Measurements from ENCODE around the gene SLC12A4.

The SLC12A4 gene

DNA sequence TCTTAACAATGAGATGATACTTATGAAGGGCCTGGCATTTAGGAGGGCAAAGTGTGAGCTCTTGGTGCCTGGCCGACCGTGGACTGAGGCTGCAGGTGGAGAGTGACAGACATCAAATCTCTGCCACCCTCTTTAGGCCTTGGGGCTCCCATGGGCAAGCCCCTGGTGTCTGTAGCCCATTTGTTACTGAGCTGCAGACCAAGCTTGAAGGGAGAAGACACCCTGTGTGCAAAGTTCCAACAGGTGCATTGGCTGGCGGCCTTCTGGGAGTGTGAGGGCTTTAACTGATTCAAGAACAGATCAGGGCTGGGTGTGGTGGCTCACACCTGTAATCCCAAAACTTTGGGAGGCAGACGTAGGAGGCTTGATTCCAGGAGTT is 36.0 kb downstream of the SLC12A4 start:
- H3K4me1 ChIP-seq (ENCODE audit: control insufficient read depth, insufficient read depth, low read length), result peaks cover 3% of the 10 kb centered on the region
- no peaks in the 10 kb centered on the region for H3K9me3 ChIP-seq (ENCODE audit: control insufficient read depth, insufficient read depth, low read length)
- no peak overlapping the region for H3K27ac ChIP-seq (ENCODE audit: low read length)
- H3K36me3 ChIP-seq (ENCODE audit: control insufficient read depth, insufficient read depth, low read length), result peaks cover 2% of the 10 kb centered on the region; the same call in 1 of the 2 replicates
- no peak for DNase-seq (ENCODE audit: low read depth, low spot score)
- no CpG with 5 or more reads among the region's 4 CpGs for WGBS (ENCODE audit: insufficient coverage, insufficient read length)
- H3K4me3 ChIP-seq (ENCODE audit: low read length), result no peak overlapping the region
- no peaks in the 10 kb centered on the region for H3K27me3 ChIP-seq (ENCODE audit: control insufficient read depth, insufficient read depth, low read length)

DNA sequence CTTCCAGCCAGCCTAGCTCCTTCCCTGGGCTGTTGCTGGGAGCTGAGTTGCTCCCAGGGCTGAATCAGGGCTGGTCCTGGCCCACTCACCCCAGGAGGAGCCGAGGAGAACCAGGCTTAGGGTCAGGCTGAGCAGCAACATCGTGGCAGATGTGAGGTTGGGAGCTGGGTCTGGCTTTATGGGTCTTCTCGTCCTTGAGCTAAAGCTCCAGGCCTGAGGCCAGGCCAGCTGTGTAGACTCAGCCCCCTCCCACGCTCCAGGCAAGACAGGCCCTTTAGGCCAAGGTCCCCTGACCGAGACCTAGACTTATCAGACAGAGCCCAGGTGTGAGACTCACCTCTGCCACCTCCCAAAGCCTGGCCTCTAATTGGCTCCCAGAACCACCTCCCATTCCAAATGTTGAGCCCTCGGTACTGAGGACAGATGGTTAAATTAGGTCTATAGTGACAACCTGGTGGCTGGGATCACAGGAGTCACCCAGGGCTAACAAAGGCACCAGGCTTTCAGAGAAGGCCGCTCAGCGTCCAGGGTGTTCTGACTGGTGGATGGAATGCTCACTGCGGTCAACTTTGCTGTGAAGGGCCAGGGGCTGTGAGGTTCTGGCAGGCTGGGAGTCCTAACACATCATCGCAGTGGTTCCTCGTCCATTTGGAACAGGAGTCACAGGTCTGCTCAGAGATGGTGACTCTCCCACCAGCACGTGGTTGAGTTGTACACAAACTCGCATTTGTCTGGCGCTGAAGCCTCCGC is 36.5 kb downstream of the SLC12A4 start, which contains the start of gene CTRL:
Gene CTRL (minus strand): TSS at position 151 of the 750 bp plus-strand sequence. CDS start 10 bp downstream, at position 141.
- WGBS (ENCODE audit: insufficient coverage, insufficient read length), result no CpG with 5 or more reads among the region's 15 CpGs
- Histone ChIP-seq H3K36me3 (ENCODE audit: control insufficient read depth, insufficient read depth, low read length) (peaks cover 4% of the 10 kb centered on the region; the same call in 1 of the 2 replicates), H3K27me3 (ENCODE audit: control insufficient read depth, insufficient read depth, low read length) (no peaks in the 10 kb centered on the region), H3K4me3 (ENCODE audit: low read length) (no peak within 1 kb of the TSS), H3K4me1 (ENCODE audit: control insufficient read depth, insufficient read depth, low read length) (peaks cover 3% of the 10 kb centered on the region), H3K27ac (ENCODE audit: low read length) (no peak within 1 kb of the TSS), H3K9me3 (ENCODE audit: control insufficient read depth, insufficient read depth, low read length) (no peaks in the 10 kb centered on the region)
- DNase-seq (ENCODE audit: low read depth, low spot score), result no peak

DNA sequence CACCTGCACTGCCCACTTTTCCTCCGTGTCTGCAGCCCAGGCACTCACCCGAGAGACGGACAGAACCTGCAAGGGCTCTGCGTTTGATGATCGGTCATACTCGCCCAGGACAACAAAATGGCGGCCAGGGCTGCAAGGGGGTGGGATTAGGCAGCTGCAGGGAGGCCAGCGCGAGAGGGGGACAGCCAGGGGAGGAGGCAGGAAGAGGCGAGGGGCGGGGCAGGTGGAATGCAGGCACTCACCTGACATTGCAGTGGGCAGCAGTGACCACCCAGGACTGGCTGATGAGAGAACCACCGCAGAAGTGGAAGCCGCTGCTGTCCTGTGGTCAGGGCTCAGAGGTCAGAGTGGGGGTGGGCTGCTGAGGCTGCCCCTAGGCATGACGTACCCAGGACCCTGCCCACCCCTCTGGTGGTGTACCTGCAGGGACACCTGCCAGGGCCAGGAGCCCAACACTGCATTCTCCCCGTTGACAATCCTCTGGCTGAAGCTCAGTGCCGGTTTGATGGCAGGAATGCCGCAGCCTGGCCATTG is 37.7 kb downstream of the SLC12A4 start:
- no peak for DNase-seq (ENCODE audit: low read depth, low spot score)
- no CpG with 5 or more reads among the region's 17 CpGs for WGBS (ENCODE audit: insufficient coverage, insufficient read length)

DNA sequence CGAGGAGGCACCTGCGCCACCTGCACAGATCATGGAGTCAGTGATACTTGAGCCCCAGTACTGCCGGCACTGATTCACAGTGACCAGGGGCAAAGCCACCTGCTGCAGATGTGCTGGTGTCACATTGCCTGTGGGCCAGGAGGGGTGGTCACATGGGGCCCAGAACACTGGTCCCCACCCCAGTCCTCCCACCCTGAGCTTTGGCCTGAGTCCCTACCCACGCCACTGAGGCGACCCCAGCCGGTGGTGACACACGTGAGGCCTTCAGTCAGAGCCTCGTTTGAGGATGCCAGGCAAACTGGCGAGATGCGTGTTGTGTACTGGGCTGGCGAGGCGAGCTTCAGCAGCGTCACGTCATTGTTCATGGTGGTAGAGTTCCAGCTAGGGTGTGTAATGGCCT is 38.2 kb downstream of the SLC12A4 start:
- WGBS (ENCODE audit: insufficient coverage, insufficient read length), result no CpG with 5 or more reads among the region's 14 CpGs
- H3K27ac ChIP-seq (ENCODE audit: low read length), result no peak overlapping the region
- H3K27me3 ChIP-seq (ENCODE audit: control insufficient read depth, insufficient read depth, low read length), result no peaks in the 10 kb centered on the region
- H3K4me1 ChIP-seq (ENCODE audit: control insufficient read depth, insufficient read depth, low read length), result peaks cover 3% of the 10 kb centered on the region
- H3K4me3 ChIP-seq (ENCODE audit: low read length), result no peak overlapping the region
- no peak for DNase-seq (ENCODE audit: low read depth, low spot score)
- H3K9me3 ChIP-seq (ENCODE audit: control insufficient read depth, insufficient read depth, low read length), result no peaks in the 10 kb centered on the region
- H3K36me3 ChIP-seq (ENCODE audit: control insufficient read depth, insufficient read depth, low read length), result peaks cover 4% of the 10 kb centered on the region; the same call in 1 of the 2 replicates

More for the DNA sequence above, 37.7 kb downstream of the SLC12A4 start:
- peaks cover 4% of the 10 kb centered on the region; the same call in 1 of the 2 replicates for H3K36me3 ChIP-seq (ENCODE audit: control insufficient read depth, insufficient read depth, low read length)
- no peaks in the 10 kb centered on the region for H3K9me3 ChIP-seq (ENCODE audit: control insufficient read depth, insufficient read depth, low read length)
- no peak overlapping the region for H3K4me3 ChIP-seq (ENCODE audit: low read length)
- H3K27ac ChIP-seq (ENCODE audit: low read length), result no peak overlapping the region
- H3K4me1 ChIP-seq (ENCODE audit: control insufficient read depth, insufficient read depth, low read length), result peaks cover 3% of the 10 kb centered on the region
- no peaks in the 10 kb centered on the region for H3K27me3 ChIP-seq (ENCODE audit: control insufficient read depth, insufficient read depth, low read length)

DNA sequence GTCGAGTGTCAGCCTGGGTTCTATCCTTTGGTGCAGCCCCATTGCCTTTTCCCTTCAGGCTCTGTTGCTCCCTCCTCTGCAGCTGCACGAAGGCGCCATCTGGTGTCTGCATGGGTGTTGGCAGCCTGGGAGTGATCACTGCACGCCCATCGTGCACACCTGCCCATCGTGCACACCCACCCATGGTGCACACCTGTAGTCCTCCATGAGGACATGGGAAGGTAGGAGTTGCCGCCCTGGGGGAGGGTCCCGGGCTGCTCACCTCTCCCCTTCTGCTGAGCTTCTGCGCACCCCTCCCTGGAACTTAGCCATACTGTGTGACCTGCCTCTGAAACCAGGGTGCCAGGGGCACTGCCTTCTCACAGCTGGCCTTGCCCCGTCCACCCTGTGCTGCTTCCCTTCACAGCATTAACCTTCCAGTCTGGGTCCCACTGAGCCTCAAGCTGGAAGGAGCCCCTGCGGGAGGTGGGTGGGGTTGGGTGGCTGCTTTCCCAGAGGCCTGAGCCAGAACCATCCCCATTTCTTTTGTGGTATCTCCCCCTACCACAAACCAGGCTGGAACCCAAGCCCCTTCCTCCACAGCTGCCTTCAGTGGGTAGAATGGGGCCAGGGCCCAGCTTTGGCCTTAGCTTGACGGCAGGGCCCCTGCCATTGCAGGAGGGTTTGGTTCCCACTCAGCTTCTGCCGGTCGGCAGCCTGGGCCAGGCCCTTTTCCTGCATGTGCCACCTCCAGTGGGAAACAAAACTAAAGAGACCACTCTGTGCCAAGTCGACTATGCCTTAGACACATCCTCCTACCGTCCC is 39.7 kb downstream of the SLC12A4 start:
- DNase-seq (ENCODE audit: low read depth, low spot score), result no peak
- no peak overlapping the region for H3K4me3 ChIP-seq (ENCODE audit: low read length)
- H3K27ac ChIP-seq (ENCODE audit: low read length), result no peak overlapping the region
- H3K36me3 ChIP-seq (ENCODE audit: control insufficient read depth, insufficient read depth, low read length), result peaks cover 4% of the 10 kb centered on the region; the same call in 1 of the 2 replicates
- H3K27me3 ChIP-seq (ENCODE audit: control insufficient read depth, insufficient read depth, low read length), result no peaks in the 10 kb centered on the region
- no CpG with 5 or more reads among the region's 16 CpGs for WGBS (ENCODE audit: insufficient coverage, insufficient read length)
- H3K4me1 ChIP-seq (ENCODE audit: control insufficient read depth, insufficient read depth, low read length), result no peaks in the 10 kb centered on the region; the same call in 1 of the 2 replicates
- no peaks in the 10 kb centered on the region for H3K9me3 ChIP-seq (ENCODE audit: control insufficient read depth, insufficient read depth, low read length)

DNA sequence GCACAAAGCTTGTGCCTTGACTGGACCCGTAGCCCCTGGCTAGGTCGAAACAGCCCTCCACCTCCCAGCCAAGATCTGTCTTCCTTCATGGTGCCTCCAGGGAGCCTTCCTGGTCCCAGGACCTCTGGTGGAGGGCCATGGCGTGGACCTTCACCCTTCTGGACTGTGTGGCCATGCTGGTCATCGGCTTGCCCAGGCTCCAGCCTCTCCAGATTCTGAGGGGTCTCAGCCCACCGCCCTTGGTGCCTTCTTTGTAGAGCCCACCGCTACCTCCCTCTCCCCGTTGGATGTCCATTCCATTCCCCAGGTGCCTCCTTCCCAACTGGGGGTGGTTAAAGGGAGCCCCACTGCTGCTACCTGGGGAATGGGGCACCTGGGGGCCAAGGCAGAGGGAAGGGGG is 40.3 kb downstream of the SLC12A4 start:
- no peaks in the 10 kb centered on the region for H3K27me3 ChIP-seq (ENCODE audit: control insufficient read depth, insufficient read depth, low read length)
- H3K4me3 ChIP-seq (ENCODE audit: low read length), result no peak overlapping the region
- DNase-seq (ENCODE audit: low read depth, low spot score), result no peak
- H3K36me3 ChIP-seq (ENCODE audit: control insufficient read depth, insufficient read depth, low read length), result peaks cover 4% of the 10 kb centered on the region; the same call in 1 of the 2 replicates
- no CpG with 5 or more reads among the region's 7 CpGs for WGBS (ENCODE audit: insufficient coverage, insufficient read length)
- no peaks in the 10 kb centered on the region; the same call in 1 of the 2 replicates for H3K4me1 ChIP-seq (ENCODE audit: control insufficient read depth, insufficient read depth, low read length)
- no peak overlapping the region for H3K27ac ChIP-seq (ENCODE audit: low read length)
- no peaks in the 10 kb centered on the region for H3K9me3 ChIP-seq (ENCODE audit: control insufficient read depth, insufficient read depth, low read length)

DNA sequence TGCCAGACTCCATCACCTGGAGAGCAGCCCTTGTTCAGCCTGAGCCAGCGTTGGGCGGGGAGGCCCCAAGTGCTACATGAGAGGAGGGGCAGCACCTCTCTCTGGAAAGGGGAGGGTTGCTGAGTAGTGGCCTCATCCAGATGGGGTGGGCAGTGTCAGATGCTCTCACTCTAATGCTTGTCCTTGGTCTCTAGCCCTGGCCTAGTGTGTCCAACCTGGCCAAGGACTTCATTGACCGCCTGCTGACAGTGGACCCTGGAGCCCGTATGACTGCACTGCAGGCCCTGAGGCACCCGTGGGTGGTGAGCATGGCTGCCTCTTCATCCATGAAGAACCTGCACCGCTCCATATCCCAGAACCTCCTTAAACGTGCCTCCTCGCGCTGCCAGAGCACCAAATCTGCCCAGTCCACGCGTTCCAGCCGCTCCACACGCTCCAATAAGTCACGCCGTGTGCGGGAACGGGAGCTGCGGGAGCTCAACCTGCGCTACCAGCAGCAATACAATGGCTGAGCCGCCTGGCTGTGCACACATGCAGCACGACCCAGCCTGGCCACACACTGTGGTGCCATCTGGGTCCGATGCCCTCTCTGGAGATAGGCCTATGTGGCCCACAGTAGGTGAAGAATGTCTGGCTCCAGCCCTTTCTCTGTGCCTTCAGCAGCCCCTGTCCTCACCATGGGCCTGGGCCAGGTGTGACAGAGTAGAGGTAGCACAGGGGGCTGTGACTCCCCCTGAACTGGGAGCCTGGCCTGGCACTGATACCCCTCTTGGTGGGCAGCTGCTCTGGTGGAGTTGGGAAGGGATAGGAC is 41.1 kb downstream of the SLC12A4 start:
- Histone ChIP-seq H3K27ac (ENCODE audit: low read length) (no peak overlapping the region), H3K36me3 (ENCODE audit: control insufficient read depth, insufficient read depth, low read length) (peaks cover 4% of the 10 kb centered on the region; the same call in 1 of the 2 replicates), H3K4me3 (ENCODE audit: low read length) (no peak overlapping the region), H3K4me1 (ENCODE audit: control insufficient read depth, insufficient read depth, low read length) (no peaks in the 10 kb centered on the region; the same call in 1 of the 2 replicates), H3K9me3 (ENCODE audit: control insufficient read depth, insufficient read depth, low read length) (no peaks in the 10 kb centered on the region), H3K27me3 (ENCODE audit: control insufficient read depth, insufficient read depth, low read length) (no peaks in the 10 kb centered on the region)
- no peak for DNase-seq (ENCODE audit: low read depth, low spot score)
- WGBS (ENCODE audit: insufficient coverage, insufficient read length), result no CpG with 5 or more reads among the region's 22 CpGs

DNA sequence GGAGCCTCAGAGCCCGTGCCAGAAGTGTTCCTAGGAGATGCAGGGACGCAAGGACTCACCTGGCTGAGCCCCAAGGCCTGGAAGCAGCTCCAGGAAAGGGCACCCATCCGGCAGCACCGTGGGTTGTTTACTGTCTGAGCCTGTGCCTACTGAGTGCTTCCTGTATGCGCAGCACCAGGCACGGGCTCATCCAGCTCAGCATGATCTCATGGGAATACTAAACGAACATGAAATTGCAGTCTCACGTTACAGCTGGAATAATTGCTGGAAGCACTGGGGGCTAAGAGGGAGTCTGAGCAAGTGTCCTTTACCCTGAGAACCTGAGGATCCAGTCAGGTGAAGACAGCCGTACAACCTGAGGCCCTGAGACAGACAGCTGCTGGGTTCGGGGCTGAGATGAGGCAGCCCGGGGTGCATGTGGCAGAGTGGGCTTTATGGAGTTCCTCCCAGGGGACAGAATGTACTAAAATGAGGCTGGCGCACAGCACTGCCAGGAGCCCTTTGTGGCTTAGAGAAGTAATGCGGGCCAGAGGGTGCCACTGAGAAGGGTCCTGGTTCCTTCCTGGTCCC is 42.2 kb downstream of the SLC12A4 start:
- Histone ChIP-seq H3K36me3 (ENCODE audit: control insufficient read depth, insufficient read depth, low read length) (peaks cover 4% of the 10 kb centered on the region; the same call in 1 of the 2 replicates), H3K27me3 (ENCODE audit: control insufficient read depth, insufficient read depth, low read length) (no peaks in the 10 kb centered on the region), H3K27ac (ENCODE audit: low read length) (no peak overlapping the region), H3K9me3 (ENCODE audit: control insufficient read depth, insufficient read depth, low read length) (no peaks in the 10 kb centered on the region), H3K4me1 (ENCODE audit: control insufficient read depth, insufficient read depth, low read length) (no peaks in the 10 kb centered on the region; the same call in 1 of the 2 replicates), H3K4me3 (ENCODE audit: low read length) (no peak overlapping the region)
- no peak for DNase-seq (ENCODE audit: low read depth, low spot score)
- WGBS (ENCODE audit: insufficient coverage, insufficient read length), result no CpG with 5 or more reads among the region's 13 CpGs

DNA sequence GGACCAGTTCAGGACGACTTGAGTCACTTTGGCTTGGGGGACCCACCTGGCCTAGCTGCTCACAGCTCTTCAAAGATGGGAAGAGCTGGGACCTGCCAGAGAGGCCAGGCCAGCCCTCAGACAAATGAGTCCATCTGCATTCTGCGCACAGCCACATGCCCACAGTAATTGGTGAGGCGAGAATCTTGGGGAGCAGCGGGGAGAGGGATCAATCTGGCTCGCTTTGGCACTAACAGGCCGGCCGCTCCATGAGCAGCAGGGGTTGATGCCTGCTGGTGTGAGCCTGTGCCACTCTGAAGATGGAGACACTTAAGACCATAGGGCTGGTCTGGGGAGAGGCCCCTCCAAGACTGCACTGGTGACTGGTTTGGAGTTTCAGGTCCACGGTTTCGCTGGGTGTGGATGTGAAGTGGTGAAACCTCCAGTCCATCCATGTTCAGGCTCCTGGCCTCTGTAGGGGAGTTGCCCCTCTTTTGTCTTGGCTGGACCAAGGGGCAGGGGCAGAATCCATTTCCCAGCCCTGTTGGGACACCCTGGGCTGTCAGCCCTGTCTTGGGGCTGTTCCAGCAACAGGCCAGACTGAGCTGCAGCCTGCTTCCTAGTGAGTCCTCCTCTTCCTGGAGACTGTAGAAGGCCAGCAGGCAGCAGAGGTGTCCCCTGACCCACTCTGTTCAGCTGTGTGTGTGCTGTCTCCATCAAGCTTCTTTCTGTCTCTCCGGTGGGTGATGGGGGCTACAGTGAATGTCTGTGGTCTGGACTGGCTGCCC is 44.1 kb downstream of the SLC12A4 start:
- Histone ChIP-seq H3K4me3 (ENCODE audit: low read length) (no peak overlapping the region), H3K27ac (ENCODE audit: low read length) (no peak overlapping the region), H3K9me3 (ENCODE audit: control insufficient read depth, insufficient read depth, low read length) (no peaks in the 10 kb centered on the region), H3K36me3 (ENCODE audit: control insufficient read depth, insufficient read depth, low read length) (peaks cover 4% of the 10 kb centered on the region; the same call in 1 of the 2 replicates), H3K27me3 (ENCODE audit: control insufficient read depth, insufficient read depth, low read length) (no peaks in the 10 kb centered on the region), H3K4me1 (ENCODE audit: control insufficient read depth, insufficient read depth, low read length) (no peaks in the 10 kb centered on the region; the same call in 1 of the 2 replicates)
- WGBS (ENCODE audit: insufficient coverage, insufficient read length), result no CpG with 5 or more reads among the region's 10 CpGs
- DNase-seq (ENCODE audit: low read depth, low spot score), result no peak

All from iPS DF 6.9 (cell line).